KMS-11 (cell line): Measurements from ENCODE around the gene MAPK8IP3.
"Not testable (repeated sequence)": the region's sequence is repeated elsewhere in the genome, so short reads cannot be mapped to it uniquely, and the experiment has no call there.

Experiments used
- H2AFZ ChIP-seq: fragments of 200-600 bp; sonication (generic); 2 replicates; pipeline ENCODE4 v1.6.1; 2016; ENCODE audit warnings: antibody characterized with exemption, mixed run types, low read depth
- H3K27ac ChIP-seq: fragments of 200-600 bp; sonication (generic); 2 replicates; pipeline ENCODE4 v1.6.1; 2016; ENCODE audit warnings: mild to moderate bottlenecking, mixed run types
- H3K27me3 ChIP-seq: fragments of 200-600 bp; sonication (generic); 2 replicates; pipeline ENCODE4 v1.6.1; 2017; ENCODE audit warnings: mild to moderate bottlenecking, low read depth, mixed run types, moderate library complexity; ENCODE audit not compliant: insufficient read depth
- H3K36me3 ChIP-seq: fragments of 200-600 bp; sonication (generic); 2 replicates; pipeline ENCODE4 v1.6.1; 2017; ENCODE audit warnings: mild to moderate bottlenecking, mixed run types; ENCODE audit not compliant: insufficient read depth
- H3K4me1 ChIP-seq: fragments of 200-600 bp; sonication (generic); 2 replicates; pipeline ENCODE4 v1.6.1; 2016; ENCODE audit warnings: mild to moderate bottlenecking, low read depth, mixed run types; ENCODE audit not compliant: poor library complexity, severe bottlenecking
- H3K4me2 ChIP-seq: fragments of 200-600 bp; sonication (generic); 2 replicates; pipeline ENCODE4 v1.7.0; 2016; ENCODE audit warnings: mild to moderate bottlenecking, mixed run types
- H3K4me3 ChIP-seq: fragments of 200-600 bp; sonication (generic); IDR thresholded peaks from 2 replicates; pipeline ENCODE4 v1.6.1; 2017; ENCODE audit warnings: low read depth, low read length, mixed read lengths; ENCODE audit not compliant: insufficient read depth
- H3K79me2 ChIP-seq: fragments of 200-600 bp; sonication (generic); 2 replicates; pipeline ENCODE4 v1.6.1; 2016; ENCODE audit warnings: low read depth, mixed run types; ENCODE audit not compliant: insufficient read depth
- H3K9ac ChIP-seq: fragments of 200-600 bp; sonication (generic); 2 replicates; pipeline ENCODE4 v1.6.1; 2016; ENCODE audit warnings: mild to moderate bottlenecking, mixed run types
- H4K20me1 ChIP-seq: fragments of 200-600 bp; sonication (generic); 2 replicates; pipeline ENCODE4 v1.6.1; 2016; ENCODE audit warnings: mild to moderate bottlenecking, mixed run types; ENCODE audit not compliant: insufficient read depth
- TF ChIP-seq, protein P1 (sequence below): fragments of 200-600 bp; sonication (generic); conservative IDR thresholded peaks from 2 replicates; pipeline ENCODE4 v1.6.1; 2017; ENCODE audit warnings: low read depth, mild to moderate bottlenecking, antibody characterized with exemption, low read length, moderate library complexity, mixed read lengths

The MAPK8IP3 gene

GRCh38 chr16:1794908-1795666 lies 89.1 kb downstream of the MAPK8IP3 start:
- H3K4me3 ChIP-seq: no peak overlapping the region
- H3K9ac ChIP-seq: no peak overlapping the region
- H3K27me3 ChIP-seq: no peaks in the 10 kb centered on the region
- no peak overlapping the region for H2AFZ ChIP-seq
- no peaks in the 10 kb centered on the region for H3K36me3 ChIP-seq
- H3K4me1 ChIP-seq: no peaks in the 10 kb centered on the region
- H4K20me1 ChIP-seq: no peaks in the 10 kb centered on the region
- TF ChIP-seq, protein P1, sequence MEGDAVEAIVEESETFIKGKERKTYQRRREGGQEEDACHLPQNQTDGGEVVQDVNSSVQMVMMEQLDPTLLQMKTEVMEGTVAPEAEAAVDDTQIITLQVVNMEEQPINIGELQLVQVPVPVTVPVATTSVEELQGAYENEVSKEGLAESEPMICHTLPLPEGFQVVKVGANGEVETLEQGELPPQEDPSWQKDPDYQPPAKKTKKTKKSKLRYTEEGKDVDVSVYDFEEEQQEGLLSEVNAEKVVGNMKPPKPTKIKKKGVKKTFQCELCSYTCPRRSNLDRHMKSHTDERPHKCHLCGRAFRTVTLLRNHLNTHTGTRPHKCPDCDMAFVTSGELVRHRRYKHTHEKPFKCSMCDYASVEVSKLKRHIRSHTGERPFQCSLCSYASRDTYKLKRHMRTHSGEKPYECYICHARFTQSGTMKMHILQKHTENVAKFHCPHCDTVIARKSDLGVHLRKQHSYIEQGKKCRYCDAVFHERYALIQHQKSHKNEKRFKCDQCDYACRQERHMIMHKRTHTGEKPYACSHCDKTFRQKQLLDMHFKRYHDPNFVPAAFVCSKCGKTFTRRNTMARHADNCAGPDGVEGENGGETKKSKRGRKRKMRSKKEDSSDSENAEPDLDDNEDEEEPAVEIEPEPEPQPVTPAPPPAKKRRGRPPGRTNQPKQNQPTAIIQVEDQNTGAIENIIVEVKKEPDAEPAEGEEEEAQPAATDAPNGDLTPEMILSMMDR: no peak
- no peak overlapping the region for H3K27ac ChIP-seq
- H3K4me2 ChIP-seq: no peak overlapping the region
- no peaks in the 10 kb centered on the region for H3K79me2 ChIP-seq

GRCh38 chr16:1799263-1799662 lies 93.3 kb downstream of the MAPK8IP3 start:
- not testable (repeated sequence) for H3K4me3 ChIP-seq, H3K27me3 ChIP-seq, H2AFZ ChIP-seq, H3K27ac ChIP-seq, H3K79me2 ChIP-seq, H3K36me3 ChIP-seq, H3K4me1 ChIP-seq, H4K20me1 ChIP-seq, H3K9ac ChIP-seq, H3K4me2 ChIP-seq

- Histone ChIP-seq H3K27me3 (no peaks in the 10 kb centered on the region), H3K4me3 (no peak overlapping the region), H3K4me1 (no peaks in the 10 kb centered on the region), H3K4me2 (no peak overlapping the region), H3K27ac (no peak overlapping the region), H2AFZ (no peak overlapping the region), H3K79me2 (no peaks in the 10 kb centered on the region), H3K36me3 (no peaks in the 10 kb centered on the region), H4K20me1 (no peaks in the 10 kb centered on the region), H3K9ac (no peak overlapping the region)
- TF ChIP-seq, protein P1: no peak
Measured at GRCh38 chr16:1800701-1801100, 94.7 kb downstream of the MAPK8IP3 start.

GRCh38 chr16:1807626-1808025 lies 101.6 kb downstream of the MAPK8IP3 start:
- peaks cover 6% of the 10 kb centered on the region; the same call in 1 of the 2 replicates for H3K36me3 ChIP-seq
- TF ChIP-seq, protein P1: no peak
- H3K79me2 ChIP-seq: no peaks in the 10 kb centered on the region
- H3K4me2 ChIP-seq: no peak overlapping the region
- no peak overlapping the region for H3K4me3 ChIP-seq
- H3K27me3 ChIP-seq: no peaks in the 10 kb centered on the region
- H2AFZ ChIP-seq: no peak overlapping the region
- H3K9ac ChIP-seq: no peak overlapping the region
- H4K20me1 ChIP-seq: no peaks in the 10 kb centered on the region
- no peaks in the 10 kb centered on the region for H3K4me1 ChIP-seq
- no peak overlapping the region for H3K27ac ChIP-seq

GRCh38 chr16:1808691-1809090 lies 102.7 kb downstream of the MAPK8IP3 start:
- Histone ChIP-seq H2AFZ (no peak overlapping the region), H3K27me3 (no peaks in the 10 kb centered on the region), H3K4me2 (no peak overlapping the region), H3K4me1 (no peaks in the 10 kb centered on the region), H4K20me1 (no peaks in the 10 kb centered on the region), H3K79me2 (no peaks in the 10 kb centered on the region), H3K4me3 (no peak overlapping the region), H3K36me3 (peaks cover 6% of the 10 kb centered on the region; the same call in 1 of the 2 replicates), H3K27ac (no peak overlapping the region), H3K9ac (no peak overlapping the region)
- TF ChIP-seq, protein P1: no peak
